Lung (tissue), 12 donors: ENCODE measurements around the gene KIF26A. TPM values are rescaled to one million over a fixed set of nuclear protein-coding genes. Genes with fewer than 3 reads are reported as not detected.

Experiments used
- ATAC-seq: fragments of 200-7000 bp; cut with Tn5 transposase; one replicate; pipeline ENCODE4 v1.9.1; 2020; ENCODE audit warnings: moderate number of reproducible peaks; ENCODE audit not compliant: insufficient read depth, low FRiP score
- DNase-seq, 3 donors: peaks; one replicate each; pipeline ENCODE4 v3.0.0-alpha.2; 2013 to 2017
- H3K27ac ChIP-seq, 2 donors: one replicate each; pipeline ENCODE4 v1.5.1; 2013; ENCODE audit warnings: mild to moderate bottlenecking in 2 of 2, moderate library complexity in 2 of 2, control low read depth in 1 of 2, inconsistent platforms in 1 of 2, low read depth in 1 of 2, low read length in 1 of 2
- H3K27me3 ChIP-seq, 3 donors: one replicate each; pipeline ENCODE4 v1.5.1; 2013; ENCODE audit warnings: low read length in 2 of 3; ENCODE audit not compliant: control insufficient read depth in 3 of 3, insufficient read depth in 3 of 3
- H3K36me3 ChIP-seq, 4 donors: one replicate each; pipeline ENCODE4 v1.5.1; 2013; ENCODE audit warnings: low read length in 4 of 4, mild to moderate bottlenecking in 1 of 4, moderate library complexity in 1 of 4; ENCODE audit not compliant: control insufficient read depth in 4 of 4, insufficient read depth in 4 of 4
- H3K4me1 ChIP-seq, 5 donors: one replicate each; pipeline ENCODE4 v1.5.1; 2013; ENCODE audit warnings: low read length in 5 of 5, mild to moderate bottlenecking in 2 of 5, moderate library complexity in 1 of 5; ENCODE audit not compliant: control insufficient read depth in 5 of 5, insufficient read depth in 5 of 5
- H3K4me3 ChIP-seq: one replicate; pipeline ENCODE4 v1.5.1; 2013; ENCODE audit warnings: mild to moderate bottlenecking, control low read depth, moderate library complexity
- H3K9ac ChIP-seq, 2 donors: one replicate each; pipeline ENCODE4 v1.5.1; 2013; ENCODE audit warnings: low read length in 2 of 2, control low read depth in 1 of 2; ENCODE audit not compliant: insufficient read depth in 1 of 2
- H3K9me3 ChIP-seq, 4 donors: one replicate each; pipeline ENCODE4 v1.5.1; 2013; ENCODE audit warnings: low read length in 3 of 4, mild to moderate bottlenecking in 1 of 4, moderate library complexity in 1 of 4; ENCODE audit not compliant: control insufficient read depth in 4 of 4, insufficient read depth in 3 of 4
- CTCF ChIP-seq: IDR thresholded peaks from 2 replicates; pipeline ENCODE4 v1.5.1; 2012; ENCODE audit warnings: mild to moderate bottlenecking; ENCODE audit errors: control extremely low read depth, extremely low read depth
- WGBS, 2 donors: extraction: QIAGEN DNeasy Blood & Tissue Kit; methylation state at CpG; one replicate each; pipeline ENCODE4 v1.1.7; 2013; 5-methylcytosine and 5-hydroxymethylcytosine counted together
- polyA plus RNA-seq, 2 donors: library from polyadenylated mRNA; stranded (reverse); fragments of 200-250 nt; gene quantifications; one replicate each; pipeline ENCODE4 v1.2.1, GENCODE V29; 2013
- total RNA-seq, 2 donors: library from RNA; depleted of rRNA in 1 of 2; stranded (reverse); fragments of >200 nt in 1 of 2; gene quantifications; one replicate each; pipeline ENCODE4 v1.2.1, GENCODE V29; 2014 to 2021
- donor health status: control.
- donor health status: control.
- donor health status: Bipolar disorder and iron deficiency.
- donor health status: healthy.
- donor health status: DM: yes; HTN: yes; CAD: no.

Gene KIF26A
- total and polyA plus RNA-seq, 4 donors = 2.4 to 11.4 (median 4.5) TPM

GRCh38 chr14:104128981-104129380, 9.4 kb upstream of the KIF26A start:
- TF ChIP-seq CTCF = no peak
- WGBS, 2 donors = 97% methylated on average over 1 of the region's 1 CpG
- Histone ChIP-seq H3K9ac (no peak overlapping the region), H3K9me3 (peaks cover 0 to 7% (median 5%) of the 10 kb centered on the region in 4 donors), H3K36me3 (no peaks in the 10 kb centered on the region), H3K27ac (no peak overlapping the region), H3K27me3 (peaks cover 0 to 5% (median 0%) of the 10 kb centered on the region in 3 donors), H3K4me3 (no peak overlapping the region), H3K4me1 (no peaks in the 10 kb centered on the region)
- no peak for DNase-seq
- no peak for ATAC-seq

GRCh38 chr14:104129556-104129955, 8.8 kb upstream of the KIF26A start:
- Histone ChIP-seq H3K4me1 (peaks cover 0 to 3% (median 0%) of the 10 kb centered on the region in 5 donors), H3K4me3 (no peak overlapping the region), H3K9ac (no peak overlapping the region), H3K9me3 (peaks cover 0 to 7% (median 5%) of the 10 kb centered on the region in 4 donors), H3K27me3 (peaks cover 0 to 8% (median 5%) of the 10 kb centered on the region in 3 donors), H3K27ac (no peak overlapping the region), H3K36me3 (no peaks in the 10 kb centered on the region)
- ATAC-seq = no peak
- WGBS, 2 donors = 100% methylated on average over 1 of the region's 1 CpG
- TF ChIP-seq CTCF = no peak
- no peak for DNase-seq

GRCh38 chr14:104130974-104131651, 7.3 kb upstream of the KIF26A start:
- no peak overlapping the region for H3K4me3 ChIP-seq
- H3K9ac ChIP-seq = no peak overlapping the region
- no peak overlapping the region for H3K27ac ChIP-seq
- WGBS, 2 donors = 16 to 30% methylated on average over 10 to 11 of the region's 11 CpGs
- H3K36me3 ChIP-seq = no peaks in the 10 kb centered on the region
- peak; percentile 42 for ATAC-seq
- peaks cover 7 to 18% (median 17%) of the 10 kb centered on the region in 3 donors for H3K27me3 ChIP-seq
- H3K9me3 ChIP-seq = peaks cover 0 to 6% (median 1%) of the 10 kb centered on the region in 4 donors
- H3K4me1 ChIP-seq = peaks cover 0 to 17% (median 0%) of the 10 kb centered on the region in 5 donors
- peak; percentile 61 for TF ChIP-seq CTCF
- peak; percentile 60 to 63 (median 63) for DNase-seq
